GM23338 (cell line): ENCODE data around the gene VSIR.

Experiments
- EZH2 ChIP-seq: fragments of 200-600 bp; sonication (generic); IDR thresholded peaks from one replicate; pipeline ENCODE4 v1.8.0; 2017; ENCODE audit warnings: antibody characterized with exemption, mild to moderate bottlenecking, low read depth; ENCODE audit not compliant: unreplicated experiment
- EZH2phosphoT487 ChIP-seq: fragments of 200-600 bp; sonication (generic); IDR thresholded peaks from one replicate; pipeline ENCODE4 v1.8.1; 2018; ENCODE audit warnings: antibody characterized with exemption; ENCODE audit not compliant: unreplicated experiment
- ZNF114 ChIP-seq: fragments of 250-450 bp; sonication (Bioruptor Pico); IDR thresholded peaks from 2 replicates; pipeline ENCODE4 v1.5.0; 2020; ENCODE audit warnings: mild to moderate bottlenecking, moderate library complexity
- TF ChIP-seq, protein P1 (sequence below), 2 experiments: fragments of 200-600 bp in 1 of 2; sonication (generic) in 1 of 2; conservative IDR thresholded peaks; 2 replicates each; pipeline versions ENCODE4 v1.5.1 to v1.6.1; 2016 to 2017; ENCODE audit warnings: antibody characterized with exemption in 2 of 2, low read depth in 2 of 2, mild to moderate bottlenecking in 2 of 2, moderate library complexity in 1 of 2

DNA sequence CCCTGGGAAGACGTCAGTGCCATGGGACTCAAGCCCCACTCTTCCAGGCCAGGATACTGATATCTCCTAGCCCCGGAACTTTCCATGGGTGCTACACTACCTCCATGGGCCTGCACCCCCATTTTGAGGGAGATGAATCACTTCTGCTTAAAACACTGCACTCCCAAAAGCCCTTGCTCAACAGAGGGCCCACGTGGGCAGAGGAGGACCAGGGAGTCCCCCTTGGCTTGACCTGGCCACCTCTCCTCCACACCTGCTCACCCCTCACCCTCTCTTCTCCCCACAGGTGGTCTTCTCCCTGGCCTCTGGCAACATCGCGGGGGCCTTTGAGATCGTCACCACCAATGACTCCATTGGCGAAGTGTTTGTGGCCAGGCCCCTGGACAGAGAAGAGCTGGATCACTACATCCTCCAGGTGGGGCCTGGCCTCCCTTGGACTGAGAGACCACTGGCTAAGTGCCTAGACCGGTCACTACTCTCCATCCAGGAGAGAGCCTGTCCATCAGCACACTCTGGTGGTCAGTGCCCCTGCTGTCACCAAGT lies 33.9 kb downstream of the VSIR start:
- TF ChIP-seq, protein P1, sequence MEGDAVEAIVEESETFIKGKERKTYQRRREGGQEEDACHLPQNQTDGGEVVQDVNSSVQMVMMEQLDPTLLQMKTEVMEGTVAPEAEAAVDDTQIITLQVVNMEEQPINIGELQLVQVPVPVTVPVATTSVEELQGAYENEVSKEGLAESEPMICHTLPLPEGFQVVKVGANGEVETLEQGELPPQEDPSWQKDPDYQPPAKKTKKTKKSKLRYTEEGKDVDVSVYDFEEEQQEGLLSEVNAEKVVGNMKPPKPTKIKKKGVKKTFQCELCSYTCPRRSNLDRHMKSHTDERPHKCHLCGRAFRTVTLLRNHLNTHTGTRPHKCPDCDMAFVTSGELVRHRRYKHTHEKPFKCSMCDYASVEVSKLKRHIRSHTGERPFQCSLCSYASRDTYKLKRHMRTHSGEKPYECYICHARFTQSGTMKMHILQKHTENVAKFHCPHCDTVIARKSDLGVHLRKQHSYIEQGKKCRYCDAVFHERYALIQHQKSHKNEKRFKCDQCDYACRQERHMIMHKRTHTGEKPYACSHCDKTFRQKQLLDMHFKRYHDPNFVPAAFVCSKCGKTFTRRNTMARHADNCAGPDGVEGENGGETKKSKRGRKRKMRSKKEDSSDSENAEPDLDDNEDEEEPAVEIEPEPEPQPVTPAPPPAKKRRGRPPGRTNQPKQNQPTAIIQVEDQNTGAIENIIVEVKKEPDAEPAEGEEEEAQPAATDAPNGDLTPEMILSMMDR (conservative IDR thresholded peaks at IDR 0.05; ENCODE audit: low read depth in 2 of 2), result no peak
- no peak for TF ChIP-seq EZH2
- no peak for TF ChIP-seq EZH2phosphoT487
- TF ChIP-seq ZNF114 (CRISPR knock-in tag), result no peak
